Kidney glomerular epithelial cell (primary cell): ENCODE results near the gene THSD4.
A peak's percentile ranks its signal among the peaks of the same experiment; 100 is the strongest.

Source experiments
- DNase-seq: peaks from one replicate; lab custom pipeline; 2025; lab: John Stamatoyannopoulos, UW

Gene THSD4

DNA sequence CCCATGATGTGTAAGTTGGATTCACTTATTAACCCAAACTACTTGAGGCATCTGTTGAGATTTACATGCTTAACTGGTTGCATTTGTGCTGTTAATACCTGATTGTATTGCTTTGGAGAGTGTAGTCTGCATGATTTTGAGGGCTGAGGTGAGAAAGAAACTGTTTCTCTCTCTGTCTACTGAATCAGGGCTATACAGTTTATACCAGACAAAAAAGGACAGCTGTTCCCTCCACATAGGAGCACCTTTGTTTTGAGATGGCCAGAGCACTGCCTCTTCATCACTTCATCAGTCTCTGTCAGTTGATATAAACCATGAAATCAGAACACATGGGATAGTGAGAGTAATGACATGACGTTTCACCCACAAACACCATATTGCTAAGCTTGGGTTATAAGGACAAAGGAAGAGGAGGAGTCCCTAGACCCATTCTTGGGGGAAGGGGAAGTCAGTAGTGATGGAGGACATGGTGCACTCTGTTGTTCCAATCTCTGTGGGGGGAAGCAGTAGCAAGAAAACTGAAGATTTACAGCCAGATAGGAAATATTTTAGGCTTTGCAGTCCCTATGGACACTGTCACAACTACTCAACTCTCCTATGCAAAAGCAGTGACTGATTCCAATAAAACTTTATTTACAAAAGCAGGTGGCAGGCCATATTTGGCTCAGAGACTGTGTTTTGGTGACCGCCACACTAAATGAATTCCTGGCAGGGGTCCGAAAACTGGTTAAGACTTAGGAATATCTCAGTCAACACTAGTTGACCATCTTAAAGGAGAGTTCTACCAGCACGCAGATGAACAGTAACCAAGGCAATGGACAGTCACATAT is 571.2 kb downstream of the THSD4 start:
- DNase-seq = no peak

DNA sequence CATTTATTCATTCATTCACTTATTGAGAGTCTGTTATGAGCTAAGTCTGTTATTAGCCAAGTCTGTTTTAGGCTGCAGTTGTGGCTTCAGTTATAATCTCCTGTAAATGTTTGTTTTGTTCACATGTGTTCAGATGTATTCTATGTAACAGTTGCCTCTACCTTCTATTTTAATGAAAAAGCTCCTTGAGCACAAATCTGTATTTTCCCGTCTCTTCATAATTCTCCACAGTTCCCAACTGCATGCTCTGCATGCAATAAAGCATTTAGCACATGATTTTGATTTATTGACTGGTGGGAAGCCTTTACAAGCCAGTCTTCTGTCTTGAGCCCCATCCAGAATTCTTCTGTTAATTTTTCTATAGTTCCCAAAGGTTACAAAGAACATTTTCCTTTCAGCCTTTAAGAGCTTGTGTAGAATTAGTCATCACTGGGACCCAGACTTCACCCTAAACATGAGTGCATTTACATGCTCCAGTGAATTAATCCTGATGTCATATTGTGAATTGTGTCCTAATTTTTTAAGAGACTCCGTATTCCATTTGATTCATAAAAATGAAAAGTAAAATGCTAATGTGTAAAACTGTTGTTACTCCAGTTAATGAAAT is 572.7 kb downstream of the THSD4 start:
- peak; percentile 38 for DNase-seq

DNA sequence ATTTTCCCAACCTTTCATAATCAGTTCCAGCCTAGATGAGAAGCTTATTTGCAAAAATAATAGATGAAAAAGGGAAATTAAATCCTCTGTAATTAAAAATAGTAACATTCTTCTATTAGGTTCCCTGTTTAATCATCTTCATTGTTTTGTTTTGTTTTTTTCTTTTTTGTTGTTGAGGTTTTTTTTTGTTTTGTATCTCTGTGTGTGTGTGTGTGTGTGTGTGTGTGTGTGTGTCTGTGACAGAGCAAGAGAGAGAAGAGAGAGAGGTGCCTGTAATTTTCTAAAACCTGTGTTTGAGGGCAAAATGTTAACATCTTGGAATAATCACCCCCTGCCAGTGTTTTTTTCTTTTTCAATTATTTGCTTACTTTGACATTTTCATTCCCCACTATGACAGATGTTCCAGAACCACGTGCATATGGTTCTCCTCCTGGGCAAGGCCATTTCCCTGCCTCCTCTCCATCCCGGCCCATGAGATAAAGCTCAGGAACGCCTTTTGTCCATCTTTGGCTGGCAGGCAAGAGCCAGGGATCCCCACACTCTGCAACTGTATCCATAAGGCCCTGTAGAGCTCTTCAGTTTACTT is 573.3 kb downstream of the THSD4 start:
- no peak for DNase-seq

DNA sequence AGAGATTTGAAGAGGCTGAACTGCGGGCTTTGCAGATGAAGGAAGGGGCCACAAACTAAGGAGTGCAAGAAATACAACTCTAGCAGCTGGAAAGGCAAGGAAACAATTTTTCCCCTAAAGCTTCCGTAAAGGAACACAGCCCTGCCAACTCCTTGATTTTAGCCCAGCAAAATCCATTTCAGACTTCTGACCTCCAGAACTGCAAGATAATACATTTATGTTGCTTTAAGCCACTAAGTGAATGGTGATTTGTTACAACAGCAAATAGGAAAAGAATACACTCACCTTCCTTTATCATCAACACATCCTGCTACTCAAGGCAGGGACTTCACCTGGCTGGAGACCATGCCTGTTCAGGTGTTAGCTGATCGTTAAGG is 575.8 kb downstream of the THSD4 start:
- DNase-seq = no peak

DNA sequence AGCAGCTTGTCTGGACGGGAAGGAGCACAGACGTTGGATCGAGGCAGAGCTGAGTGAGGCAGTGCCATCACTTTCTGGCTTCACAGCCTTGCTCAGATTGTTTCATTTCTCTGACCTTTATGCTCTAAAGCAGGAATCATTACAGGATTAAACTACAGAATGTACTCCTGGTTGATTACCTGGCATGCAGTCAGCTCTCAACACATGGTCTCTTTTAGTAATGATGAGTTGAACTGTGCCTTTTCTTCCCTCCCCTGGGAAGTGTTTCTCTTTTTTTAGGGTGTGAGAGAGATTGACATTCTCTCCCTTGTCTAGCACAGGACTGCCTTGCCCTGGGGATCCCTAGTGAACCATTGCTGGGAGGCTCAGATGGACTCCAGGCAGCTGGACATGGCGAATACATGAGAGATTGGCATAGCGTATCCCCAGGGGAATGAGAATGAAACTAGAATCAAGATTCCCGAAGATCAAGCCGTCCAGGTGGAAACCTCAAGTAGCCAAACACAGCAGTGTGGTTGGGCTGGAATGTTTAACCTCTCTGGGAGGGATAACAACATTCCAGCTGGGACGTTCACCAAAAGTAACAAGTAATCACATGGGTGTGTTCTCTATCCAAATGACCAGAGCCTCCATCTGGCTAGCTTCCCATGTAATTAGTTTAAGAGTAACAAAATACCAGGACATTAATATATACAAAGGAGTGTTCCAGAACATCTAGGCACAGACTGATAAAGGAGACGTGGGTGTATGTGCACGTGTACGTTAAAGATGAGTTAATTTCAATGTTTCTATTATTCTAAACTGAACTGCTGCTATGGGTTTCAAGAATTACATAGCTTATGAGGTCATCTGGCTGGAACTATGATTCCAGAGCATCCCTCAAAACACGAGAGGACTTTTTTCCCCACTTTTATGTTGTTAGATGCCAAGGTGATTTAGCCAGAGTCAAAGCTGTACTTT is 576.5 kb downstream of the THSD4 start:
- peak; percentile 94 for DNase-seq

DNA sequence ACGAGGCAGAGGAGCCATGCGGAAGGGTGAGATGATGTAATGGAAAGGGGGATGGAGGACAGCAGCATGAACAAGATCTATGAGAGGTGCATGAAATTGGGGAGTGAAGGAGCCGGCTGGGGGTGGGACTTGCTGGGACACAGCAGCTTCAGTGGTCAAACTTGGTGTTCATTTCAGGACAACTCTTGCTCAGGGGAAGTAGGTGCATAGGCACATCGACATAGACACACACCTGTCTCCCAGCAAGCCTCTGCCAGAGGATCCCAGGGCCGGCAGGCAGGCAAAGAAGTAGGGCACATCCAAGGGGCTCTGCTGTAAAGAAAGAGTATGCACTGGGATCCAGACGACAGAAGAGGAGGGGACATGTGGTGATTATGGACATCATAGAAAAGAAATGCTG is 582.0 kb downstream of the THSD4 start:
- DNase-seq = no peak

DNA sequence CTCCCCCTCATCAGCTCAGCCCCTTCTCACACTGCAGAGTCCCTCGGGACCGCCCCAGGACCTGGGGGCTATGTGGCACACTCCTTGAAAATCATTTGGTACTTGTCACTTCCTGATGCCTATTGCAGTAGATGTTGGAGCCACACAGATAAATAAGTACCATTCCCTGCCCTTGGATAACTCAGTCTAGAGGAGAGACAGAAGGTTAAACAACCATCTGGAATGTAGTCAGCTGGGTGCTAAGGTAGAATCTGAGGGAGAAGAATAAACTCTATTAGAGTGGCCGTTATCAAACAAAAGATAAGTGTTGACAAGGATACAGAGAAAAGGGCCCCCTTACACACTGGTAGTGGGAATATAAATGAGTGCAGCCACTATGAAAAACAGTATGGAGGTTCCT is 582.8 kb downstream of the THSD4 start:
- DNase-seq = no peak

DNA sequence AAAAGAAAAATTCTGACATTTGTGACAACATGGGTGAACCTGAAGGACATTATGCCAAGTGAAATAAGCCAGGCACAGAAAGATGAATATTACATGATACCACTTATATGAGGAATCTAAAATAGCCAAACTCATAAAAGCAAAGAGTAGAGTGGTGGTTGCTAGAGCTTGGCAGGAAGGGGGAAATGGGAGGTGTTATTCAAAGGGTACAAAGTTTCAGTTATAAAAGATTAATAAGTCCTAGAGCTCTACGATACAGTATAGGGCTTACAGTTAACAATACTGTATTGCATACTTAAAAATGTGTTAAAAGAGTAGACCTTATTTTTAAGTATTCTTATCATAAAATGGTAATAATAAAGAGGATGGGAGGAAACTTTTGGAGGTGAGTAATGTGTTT is 583.5 kb downstream of the THSD4 start:
- no peak for DNase-seq

DNA sequence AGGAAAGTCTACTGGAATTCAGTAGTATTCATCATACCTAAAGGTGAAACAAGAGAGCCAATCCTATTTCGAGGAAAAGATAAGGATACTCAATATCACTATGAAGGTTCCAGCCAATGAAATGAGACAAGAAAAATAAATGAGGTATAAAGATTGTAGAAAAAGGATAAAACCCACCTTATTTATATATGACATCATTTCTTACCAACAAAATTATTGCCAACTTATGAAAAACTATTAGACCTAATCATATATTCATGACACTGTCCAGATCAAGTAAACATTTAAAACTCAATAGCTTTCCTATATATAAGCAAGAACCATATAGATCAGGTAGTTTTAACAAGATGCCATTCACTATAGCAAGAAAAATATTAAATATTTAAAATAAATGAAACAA is 584.7 kb downstream of the THSD4 start:
- no peak for DNase-seq

DNA sequence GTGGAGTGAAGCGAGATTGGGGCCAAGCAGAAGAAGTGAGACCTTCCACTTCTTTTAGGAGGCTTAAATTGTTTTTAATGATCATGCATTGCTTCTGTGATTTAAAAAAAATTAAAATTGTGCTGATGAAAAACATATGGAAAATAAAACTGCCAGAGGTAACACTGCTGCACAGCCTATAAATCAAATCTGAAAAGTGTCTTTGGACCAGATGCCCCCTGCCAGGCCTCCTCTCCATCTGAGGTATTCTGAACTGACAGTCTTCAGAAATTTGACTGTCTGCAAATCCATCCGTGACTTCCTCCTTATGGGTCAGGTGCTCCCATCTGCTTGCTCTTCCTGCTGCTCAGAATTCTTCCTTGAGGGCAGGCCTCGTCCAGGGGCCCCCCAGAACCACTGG is 586.5 kb downstream of the THSD4 start:
- no peak for DNase-seq

DNA sequence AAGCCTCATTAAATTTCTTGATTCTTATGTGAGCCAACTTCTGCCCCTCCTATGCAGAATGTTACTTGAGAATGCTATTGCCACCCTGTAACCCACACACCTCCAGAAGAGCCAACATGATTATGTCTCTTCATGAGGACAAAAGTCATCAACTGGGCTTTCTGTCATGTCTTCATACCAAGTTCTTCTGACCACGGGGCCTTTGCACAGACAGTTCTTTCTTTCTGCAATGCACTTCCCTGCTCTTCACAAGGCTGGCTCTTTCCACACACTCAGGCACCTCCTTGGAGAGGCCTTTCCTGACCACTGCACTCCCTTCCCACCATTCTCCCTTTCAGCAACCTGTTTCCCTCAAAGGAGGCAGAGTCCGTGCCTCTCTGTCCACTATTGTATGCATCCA is 587.2 kb downstream of the THSD4 start:
- DNase-seq = no peak

DNA sequence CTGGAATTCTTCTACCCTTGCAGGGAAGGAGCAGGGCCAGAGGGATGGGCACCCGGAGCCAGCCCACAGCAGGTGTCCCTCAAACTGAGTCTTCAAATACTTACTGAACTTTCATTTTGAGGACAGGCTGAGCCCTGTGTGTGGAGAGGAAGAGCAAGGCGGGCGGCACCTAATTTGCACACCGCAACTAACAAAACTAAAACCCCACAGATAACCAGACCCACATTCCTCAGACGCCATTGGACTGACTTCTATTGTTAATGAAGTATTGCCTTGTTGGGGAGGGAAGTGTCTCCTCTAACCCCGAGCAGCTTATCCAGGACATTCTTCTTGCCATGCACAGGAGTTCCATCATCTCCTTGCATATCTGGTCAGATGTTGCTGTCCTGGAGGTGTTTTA is 589.9 kb downstream of the THSD4 start:
- DNase-seq = peak; percentile 50

DNA sequence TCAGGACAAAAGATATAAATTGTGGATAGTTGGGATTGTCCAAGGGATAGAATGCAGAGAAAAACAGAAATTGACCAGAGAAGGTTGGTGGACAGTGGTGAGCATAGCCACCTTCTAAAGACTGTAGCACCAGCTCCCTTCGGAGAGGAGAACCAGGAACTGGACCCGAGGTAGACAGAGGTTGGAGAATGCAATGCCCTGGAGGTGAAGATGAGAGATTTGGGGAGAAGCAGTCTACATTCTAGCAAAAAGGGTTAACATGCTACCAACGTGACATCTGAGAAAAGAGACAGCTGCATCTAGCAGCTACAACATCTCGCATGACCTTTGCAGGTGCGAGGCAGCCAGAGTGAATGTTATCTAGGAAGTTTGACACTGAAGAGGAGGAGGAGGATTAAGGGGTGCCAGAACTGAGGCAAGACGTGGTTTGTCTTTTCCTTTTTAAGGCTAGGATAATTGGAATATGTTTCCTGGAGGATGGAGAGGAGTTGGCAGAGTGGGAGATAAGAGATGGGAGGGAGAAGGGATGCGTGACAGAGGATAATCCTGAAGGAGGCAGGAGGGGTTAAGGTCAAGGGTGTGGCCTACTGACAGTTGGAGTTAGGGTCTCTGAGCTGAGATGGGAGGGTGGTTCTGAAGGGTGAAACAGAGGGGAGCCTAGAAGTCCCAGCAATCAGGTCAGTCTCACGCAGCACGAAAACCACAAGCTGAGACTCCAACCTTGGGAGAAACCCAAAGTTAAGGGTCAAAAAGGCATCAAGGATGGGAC is 591.4 kb downstream of the THSD4 start:
- DNase-seq = no peak

DNA sequence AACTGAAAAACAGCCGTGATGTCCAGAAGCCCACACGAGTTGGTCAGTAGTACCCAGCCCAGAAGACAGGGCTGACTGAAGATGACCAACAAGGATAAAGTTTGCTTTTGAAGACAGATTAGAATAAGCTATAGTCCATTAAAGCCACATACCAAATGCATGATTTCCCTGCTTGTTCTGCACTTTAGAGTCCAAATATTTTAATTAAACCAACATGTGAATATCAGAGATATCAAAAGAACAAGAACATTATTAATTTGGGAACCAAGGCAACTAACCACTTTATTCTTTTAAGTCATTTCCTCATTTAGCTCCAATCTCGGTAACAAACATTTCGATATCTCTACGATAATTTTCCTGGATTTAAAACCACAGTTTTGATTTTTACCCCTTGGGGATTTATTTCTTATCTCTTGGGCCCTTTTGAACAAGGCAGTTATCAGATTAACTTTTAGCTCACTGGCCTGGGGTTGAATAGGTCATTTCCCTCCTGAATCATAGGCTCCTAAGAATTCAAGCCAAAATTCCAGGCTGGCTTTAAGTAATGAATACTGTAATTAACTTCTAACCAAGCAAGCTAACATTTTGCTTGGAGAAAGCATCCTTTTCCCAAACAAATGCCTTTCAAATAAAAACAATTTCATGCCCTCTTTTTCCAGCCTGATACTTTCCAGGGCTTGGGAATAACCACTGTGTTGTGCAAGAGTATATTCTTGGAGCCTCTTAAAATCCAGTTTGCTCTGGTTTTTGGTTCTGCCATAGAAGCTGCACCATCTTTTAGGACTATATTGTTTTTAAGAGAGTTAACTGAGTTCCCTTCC is 592.2 kb downstream of the THSD4 start:
- no peak for DNase-seq

DNA sequence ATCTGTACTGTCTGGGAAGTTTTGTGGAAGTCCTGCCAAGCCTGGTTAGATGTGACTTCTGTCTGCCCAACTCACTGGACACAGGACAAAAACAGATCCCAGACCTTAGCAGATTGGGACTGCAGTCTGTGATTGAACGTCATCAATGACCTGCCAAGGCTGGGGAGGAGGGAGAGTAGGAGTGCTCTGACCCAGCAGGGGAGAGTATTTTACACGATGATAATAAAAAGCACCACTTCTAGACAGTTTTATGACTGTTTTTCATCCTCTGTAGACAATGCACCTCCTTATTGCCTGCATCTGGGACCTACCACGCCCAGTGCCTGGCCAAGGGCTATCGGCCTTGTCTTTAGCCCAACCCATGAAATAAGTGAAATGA is 592.8 kb downstream of the THSD4 start:
- DNase-seq = no peak

DNA sequence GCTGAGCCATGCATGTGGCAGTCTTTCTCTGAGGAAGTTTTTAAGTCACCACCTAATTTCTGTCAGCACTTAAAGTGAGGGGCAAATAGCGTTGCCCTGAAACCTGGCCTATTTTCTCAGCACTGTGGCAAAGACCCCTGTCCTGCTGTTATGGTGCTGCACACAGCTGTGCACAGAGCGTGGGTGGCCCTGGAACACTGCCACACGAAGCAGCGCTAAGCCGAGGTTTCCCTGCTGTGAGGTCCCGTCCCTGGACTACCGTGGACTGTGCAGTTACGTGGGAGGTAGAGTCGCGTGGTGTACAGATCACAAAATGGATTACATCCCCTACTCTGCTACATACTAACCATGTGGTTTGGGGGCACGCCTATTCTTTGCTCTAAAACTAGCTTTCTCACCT is 593.5 kb downstream of the THSD4 start:
- DNase-seq = no peak

DNA sequence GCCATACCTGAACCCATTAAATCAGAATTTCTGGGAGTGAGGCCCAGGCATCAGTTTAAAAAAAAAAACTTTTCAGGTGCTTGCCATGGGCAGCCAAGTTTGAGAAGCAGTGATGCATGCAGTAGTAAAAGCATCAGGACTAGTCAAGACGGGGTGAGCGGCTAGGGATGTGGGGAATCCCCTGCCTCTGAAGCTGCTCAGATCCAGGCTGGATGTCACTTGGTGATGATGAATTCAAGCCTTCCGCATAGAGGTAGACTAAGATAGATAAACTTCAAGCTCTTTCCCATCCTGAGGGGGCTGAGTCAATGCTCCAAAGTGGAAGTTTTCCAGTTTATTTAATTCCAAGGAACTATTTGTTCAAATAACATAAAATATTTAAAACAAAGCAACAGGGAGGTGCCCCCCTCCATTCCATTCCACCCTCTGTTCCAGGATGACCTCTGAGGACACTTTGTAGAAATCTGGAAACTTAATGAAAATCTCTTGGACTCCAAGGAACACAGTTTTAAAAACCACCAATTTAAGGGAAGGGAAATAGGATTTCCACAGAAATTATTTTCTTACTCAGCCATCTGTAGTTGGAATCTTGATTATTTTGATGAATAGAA is 594.6 kb downstream of the THSD4 start:
- peak; percentile 42 for DNase-seq

DNA sequence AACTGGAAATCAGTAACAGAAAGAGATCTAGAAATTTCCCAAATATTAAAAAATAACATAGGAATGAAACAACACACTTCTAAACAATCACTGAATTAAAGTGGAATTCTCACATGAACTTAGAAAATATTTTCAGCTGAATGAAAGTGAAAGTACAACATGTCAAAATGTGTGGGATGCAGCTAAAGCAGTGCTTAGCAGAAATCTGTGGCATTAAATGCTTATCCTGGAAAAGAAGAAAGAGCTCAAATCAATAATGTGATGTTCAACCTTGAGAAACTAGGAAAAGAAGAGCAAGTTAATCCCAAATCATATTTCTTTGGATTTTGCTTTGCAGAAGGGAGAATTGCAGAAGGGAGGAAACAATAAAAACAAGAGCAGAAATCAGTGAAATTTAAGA is 596.9 kb downstream of the THSD4 start:
- no peak for DNase-seq

DNA sequence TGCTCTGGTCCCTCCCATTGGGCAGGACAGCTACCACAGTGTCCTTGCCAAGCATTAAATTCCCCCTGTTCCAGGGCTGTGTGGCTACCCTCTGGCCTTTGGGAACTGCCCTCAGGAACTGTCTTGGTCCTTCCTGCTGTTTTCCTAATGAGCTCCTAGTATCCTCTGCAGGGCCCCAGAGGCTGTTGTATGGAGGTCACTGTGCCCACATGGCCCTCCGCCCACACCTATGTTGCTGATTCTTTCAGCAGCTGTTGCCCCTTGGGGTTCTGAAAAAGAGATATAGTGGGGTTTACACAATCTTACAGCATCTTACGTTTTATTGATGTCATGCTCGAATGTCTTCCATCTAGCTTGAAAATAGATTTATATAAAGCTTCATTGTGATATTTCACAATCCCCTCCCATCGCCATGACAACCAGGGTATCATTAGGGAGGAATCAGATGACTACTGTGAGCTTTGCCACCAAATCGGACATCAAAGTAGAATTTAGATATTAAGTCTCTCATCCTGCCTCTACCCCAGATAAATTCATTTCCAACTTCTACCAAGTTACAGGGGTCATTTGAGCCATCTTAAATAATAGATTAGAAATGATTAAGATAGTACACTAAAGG is 598.0 kb downstream of the THSD4 start:
- DNase-seq = no peak

DNA sequence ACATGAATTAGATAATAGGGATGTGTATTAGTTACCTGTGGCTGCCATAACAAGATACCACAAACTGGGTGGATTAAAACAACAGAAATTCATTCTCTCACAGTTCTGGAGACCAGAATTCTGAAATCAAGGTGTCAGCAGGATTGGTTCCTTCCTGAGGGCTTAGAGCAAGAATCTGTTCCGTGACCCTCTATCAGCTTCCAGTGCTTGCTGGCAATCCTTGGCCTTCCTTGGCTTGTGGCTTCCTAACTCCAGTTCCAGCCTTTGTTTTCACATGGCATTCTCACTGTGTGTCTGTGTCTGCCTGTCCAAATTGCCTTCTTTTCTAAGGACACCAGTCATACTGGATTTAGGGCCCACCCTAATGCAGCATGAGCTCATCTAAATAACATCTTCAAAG is 600.6 kb downstream of the THSD4 start:
- DNase-seq = no peak
